ENCODE measurements around the gene UBE2S.

DNA sequence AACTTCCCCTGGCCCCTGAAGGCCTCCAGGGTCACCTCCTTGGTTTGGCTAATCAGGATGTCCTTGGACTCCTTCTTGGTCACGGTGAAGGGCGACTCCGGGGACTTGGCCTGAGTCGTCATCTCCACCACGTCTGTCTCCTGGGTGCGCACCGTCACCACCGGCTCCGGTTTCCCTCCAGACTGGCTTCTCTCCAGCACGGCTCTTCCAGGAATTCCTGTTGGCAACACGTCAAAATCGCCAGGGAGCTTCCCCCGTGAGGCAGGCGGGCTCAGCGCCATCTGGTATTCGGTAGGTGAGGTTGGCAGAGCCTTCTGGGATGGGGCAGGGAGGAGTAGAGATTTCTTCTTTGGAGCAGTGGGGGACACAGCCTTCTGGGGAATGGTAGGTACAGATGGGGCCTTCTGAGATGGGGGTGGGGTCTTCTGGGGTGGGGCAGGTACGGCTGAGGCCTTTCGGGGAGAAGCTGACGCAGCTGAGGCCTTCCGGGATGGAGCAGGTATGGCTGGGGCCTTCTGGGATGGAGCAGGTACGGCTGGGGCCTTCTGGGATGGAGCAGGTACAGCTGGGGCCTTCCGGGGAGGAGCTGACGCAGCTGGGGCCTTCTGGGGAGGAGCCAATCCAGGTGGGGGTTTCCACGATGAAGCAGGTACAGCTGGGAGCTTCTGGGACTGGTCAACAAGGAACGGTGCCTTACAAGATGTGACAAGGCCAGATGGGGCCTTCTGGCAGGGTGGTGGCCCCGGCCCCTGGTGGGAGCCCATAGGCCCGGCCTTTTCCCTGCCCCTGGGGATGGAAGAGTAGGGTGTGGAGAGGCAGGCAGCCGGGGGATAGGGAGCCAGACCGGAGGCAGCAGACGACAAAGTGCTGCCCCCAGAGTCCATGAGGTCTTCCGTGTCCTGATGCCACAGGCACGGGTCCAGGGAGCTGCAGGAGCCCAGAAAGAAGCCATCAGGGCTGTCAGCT lies 48.4 kb downstream of the UBE2S start:
- TF ChIP-seq CTCF (IDR thresholded peaks at IDR 0.05) = no peak
- no peak for TF ChIP-seq POLR2A (IDR thresholded peaks at IDR 0.05)
